CD14-positive monocyte (primary cell): ENCODE results near the gene IGF2R. TPM values are rescaled to one million over a fixed set of nuclear protein-coding genes. Genes with fewer than 3 reads are reported as not detected.

Experiments
- DNase-seq, 3 donors: peaks; one replicate each; pipeline ENCODE4 v3.0.0-alpha.2; 2011 to 2022
- H2AFZ ChIP-seq: 2 replicates; pipeline ENCODE4 v1.6.0; 2012; ENCODE audit warnings: mild to moderate bottlenecking, low read depth, low read length, inconsistent platforms; ENCODE audit not compliant: insufficient read depth, poor library complexity, severe bottlenecking
- H3K27ac ChIP-seq, 2 donors: 1 replicate in 1 of 2; 2 replicates in 1 of 2; pipeline ENCODE4 v1.5.1; 2012 to 2013; ENCODE audit warnings: low read length in 2 of 2, control low read depth in 1 of 2, inconsistent platforms in 1 of 2, low read depth in 1 of 2, mild to moderate bottlenecking in 1 of 2
- H3K27me3 ChIP-seq, 2 donors: one replicate each; pipeline versions ENCODE4 v1.6.0 to v1.6.1; 2011 to 2013; ENCODE audit warnings: low read length in 2 of 2; ENCODE audit not compliant: control insufficient read depth in 2 of 2, insufficient read depth in 2 of 2
- H3K36me3 ChIP-seq, 2 donors: replicated peaks in 1 of 2; 1 replicate in 1 of 2; 2 replicates in 1 of 2; pipeline versions ENCODE4 v1.5.1 to v1.6.1; 2012 to 2013; ENCODE audit warnings: low read length in 2 of 2, control low read depth in 1 of 2, inconsistent platforms in 1 of 2, mild to moderate bottlenecking in 1 of 2; ENCODE audit not compliant: insufficient read depth in 2 of 2, control insufficient read depth in 1 of 2
- H3K4me1 ChIP-seq, 2 donors: 1 replicate in 1 of 2; 2 replicates in 1 of 2; pipeline versions ENCODE4 v1.5.1 to v1.6.1; 2012 to 2013; ENCODE audit warnings: low read length in 2 of 2, control low read depth in 1 of 2, inconsistent platforms in 1 of 2, mild to moderate bottlenecking in 1 of 2, moderate library complexity in 1 of 2; ENCODE audit not compliant: insufficient read depth in 2 of 2, control insufficient read depth in 1 of 2
- H3K4me2 ChIP-seq: replicated peaks from 2 replicates; pipeline ENCODE3; 2012; ENCODE audit warnings: low read length, moderate library complexity, mild to moderate bottlenecking; ENCODE audit not compliant: poor library complexity, severe bottlenecking; ENCODE audit errors: extremely low read depth
- H3K4me3 ChIP-seq, 3 experiments: fragments of 200-600 bp in 1 of 3; sonication (generic) in 1 of 3; replicated peaks in 1 of 3; 1 replicate in 2 of 3; 2 replicates in 1 of 3; pipeline ENCODE4 v1.5.1; 2011 to 2013; ENCODE audit warnings: low read length in 3 of 3, mild to moderate bottlenecking in 3 of 3, control low read depth in 2 of 3, low read depth in 2 of 3, inconsistent platforms in 1 of 3, moderate library complexity in 1 of 3
- H3K79me2 ChIP-seq: 2 replicates; pipeline ENCODE4 v1.6.0; 2012; ENCODE audit warnings: mild to moderate bottlenecking, control low read depth, inconsistent platforms, low read length, moderate library complexity; ENCODE audit not compliant: insufficient read depth
- H3K9ac ChIP-seq: 2 replicates; pipeline ENCODE4 v1.6.0; 2017; ENCODE audit warnings: low read length, mild to moderate bottlenecking; ENCODE audit not compliant: insufficient read depth, poor library complexity, severe bottlenecking
- H3K9me3 ChIP-seq, 2 donors: replicated peaks in 1 of 2; 1 replicate in 1 of 2; 2 replicates in 1 of 2; pipeline versions ENCODE4 v1.5.1 to v1.6.1; 2012 to 2013; ENCODE audit warnings: low read length in 2 of 2, control low read depth in 1 of 2; ENCODE audit not compliant: control insufficient read depth in 1 of 2, insufficient read depth in 1 of 2
- H4K20me1 ChIP-seq: 2 replicates; pipeline ENCODE4 v1.6.0; 2012; ENCODE audit warnings: mild to moderate bottlenecking, low read length, control low read depth, moderate library complexity; ENCODE audit not compliant: insufficient read depth
- H3K27ac Mint-ChIP-seq, 7 donors: one replicate each; pipeline ENCODE4 v1.8.0; 2020; ENCODE audit warnings: mild to moderate bottlenecking in 7 of 7, mixed read lengths in 7 of 7, moderate library complexity in 6 of 7, inconsistent platforms in 2 of 7
- H3K27me3 Mint-ChIP-seq, 3 donors: one replicate each; pipeline ENCODE4 v1.8.0; 2021 to 2022; ENCODE audit warnings: low read depth in 3 of 3, mild to moderate bottlenecking in 3 of 3, mixed read lengths in 3 of 3, moderate library complexity in 3 of 3, inconsistent platforms in 1 of 3
- H3K36me3 Mint-ChIP-seq, 2 donors: one replicate each; pipeline ENCODE4 v1.8.0; 2020; ENCODE audit warnings: mixed read lengths in 2 of 2, inconsistent platforms in 1 of 2, mild to moderate bottlenecking in 1 of 2
- H3K4me1 Mint-ChIP-seq: one replicate; pipeline ENCODE4 v1.8.0; 2020; ENCODE audit warnings: mild to moderate bottlenecking, mixed read lengths
- H3K4me3 Mint-ChIP-seq, 2 donors: one replicate each; pipeline ENCODE4 v1.8.0; 2020; ENCODE audit warnings: mild to moderate bottlenecking in 2 of 2, mixed read lengths in 2 of 2, moderate library complexity in 1 of 2
- H3K9me3 Mint-ChIP-seq, 7 donors: one replicate each; pipeline ENCODE4 v1.8.0; 2020 to 2022; ENCODE audit warnings: mixed read lengths in 7 of 7, mild to moderate bottlenecking in 6 of 7, moderate library complexity in 6 of 7, inconsistent platforms in 2 of 7
- WGBS: methylation state at CpG from one replicate; pipeline ENCODE4 v1.1.5; 2013; ENCODE audit warnings: missing lambda C conversion rate; ENCODE audit not compliant: insufficient coverage; 5-methylcytosine and 5-hydroxymethylcytosine counted together
- intact Hi-C, 2 donors: fragments of 100-400 bp; cut with micrococcal nuclease; formaldehyde crosslinking; loops; one replicate each; pipeline versions ENCODE4 v1.15.0 to v1.15.1; 2023
- polyA plus RNA-seq, 3 donors: library from polyadenylated mRNA; depleted of rRNA in 1 of 3; unstranded in 2 of 3; stranded (reverse) in 1 of 3; fragments of 300-500 nt in 2 of 3; fragments of >200 nt in 1 of 3; fragmentation: Illumina TruSeq in 2 of 3; gene quantifications; 1 replicate in 2 of 3; 2 replicates in 1 of 3; pipeline ENCODE4 v1.2.3, GENCODE V29; 2012 to 2021
- TF ChIP-seq, protein P1 (sequence below): fragments of 200-600 bp; IDR thresholded peaks from one replicate; pipeline ENCODE4 v1.8.0; 2022; ENCODE audit warnings: antibody characterized with exemption, mild to moderate bottlenecking

The IGF2R gene
- polyA plus RNA-seq, 3 donors = 6.9 to 44.8 (median 8.2) TPM

DNA sequence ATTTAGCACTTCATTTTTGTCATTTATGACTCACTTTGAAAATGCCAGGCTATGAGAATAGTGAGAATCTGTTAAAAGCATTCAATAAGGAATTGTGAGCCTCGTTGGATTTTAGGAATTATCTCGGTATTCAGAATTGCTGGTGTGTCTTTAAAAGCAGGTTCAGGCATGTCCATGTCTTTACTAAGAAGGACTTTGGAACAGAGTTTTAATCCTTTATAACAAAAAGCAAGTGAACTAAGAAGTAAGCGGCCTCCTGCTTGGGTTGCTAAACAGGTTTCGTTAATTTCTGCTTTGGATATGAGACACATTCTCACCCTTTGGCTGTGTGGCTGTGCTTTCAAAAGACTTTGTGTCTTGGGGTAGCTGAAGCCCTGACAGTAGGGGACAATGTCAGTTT, 74.9 kb downstream of the IGF2R start:
- Mint-ChIP-seq H3K27ac (no peak overlapping the region), H3K36me3 (peaks cover 95% of the 10 kb centered on the region in 2 donors), H3K27me3 (peaks cover 2 to 5% (median 2%) of the 10 kb centered on the region in 3 donors), H3K9me3 (no peaks in the 10 kb centered on the region), H3K4me1 (no peaks in the 10 kb centered on the region), H3K4me3 (no peak overlapping the region)
- intact Hi-C loops = no loop called here
- no peak overlapping the region for H3K27ac ChIP-seq
- peaks cover 97% of the 10 kb centered on the region for H4K20me1 ChIP-seq
- H3K4me3 ChIP-seq = no peak overlapping the region
- peaks cover 91 to 100% of the 10 kb centered on the region in 2 donors for H3K36me3 ChIP-seq
- no peak for DNase-seq
- no peaks in the 10 kb centered on the region for H3K79me2 ChIP-seq
- WGBS = 100% methylated on average over 2 of the region's 4 CpGs
- H3K4me2 ChIP-seq = no peak overlapping the region
- H3K9me3 ChIP-seq = no peaks in the 10 kb centered on the region
- H2AFZ ChIP-seq = no peak overlapping the region
- no peaks in the 10 kb centered on the region for H3K27me3 ChIP-seq
- TF ChIP-seq, protein P1, sequence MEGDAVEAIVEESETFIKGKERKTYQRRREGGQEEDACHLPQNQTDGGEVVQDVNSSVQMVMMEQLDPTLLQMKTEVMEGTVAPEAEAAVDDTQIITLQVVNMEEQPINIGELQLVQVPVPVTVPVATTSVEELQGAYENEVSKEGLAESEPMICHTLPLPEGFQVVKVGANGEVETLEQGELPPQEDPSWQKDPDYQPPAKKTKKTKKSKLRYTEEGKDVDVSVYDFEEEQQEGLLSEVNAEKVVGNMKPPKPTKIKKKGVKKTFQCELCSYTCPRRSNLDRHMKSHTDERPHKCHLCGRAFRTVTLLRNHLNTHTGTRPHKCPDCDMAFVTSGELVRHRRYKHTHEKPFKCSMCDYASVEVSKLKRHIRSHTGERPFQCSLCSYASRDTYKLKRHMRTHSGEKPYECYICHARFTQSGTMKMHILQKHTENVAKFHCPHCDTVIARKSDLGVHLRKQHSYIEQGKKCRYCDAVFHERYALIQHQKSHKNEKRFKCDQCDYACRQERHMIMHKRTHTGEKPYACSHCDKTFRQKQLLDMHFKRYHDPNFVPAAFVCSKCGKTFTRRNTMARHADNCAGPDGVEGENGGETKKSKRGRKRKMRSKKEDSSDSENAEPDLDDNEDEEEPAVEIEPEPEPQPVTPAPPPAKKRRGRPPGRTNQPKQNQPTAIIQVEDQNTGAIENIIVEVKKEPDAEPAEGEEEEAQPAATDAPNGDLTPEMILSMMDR = no peak
- H3K9ac ChIP-seq = no peak overlapping the region
- H3K4me1 ChIP-seq = no peaks in the 10 kb centered on the region

DNA sequence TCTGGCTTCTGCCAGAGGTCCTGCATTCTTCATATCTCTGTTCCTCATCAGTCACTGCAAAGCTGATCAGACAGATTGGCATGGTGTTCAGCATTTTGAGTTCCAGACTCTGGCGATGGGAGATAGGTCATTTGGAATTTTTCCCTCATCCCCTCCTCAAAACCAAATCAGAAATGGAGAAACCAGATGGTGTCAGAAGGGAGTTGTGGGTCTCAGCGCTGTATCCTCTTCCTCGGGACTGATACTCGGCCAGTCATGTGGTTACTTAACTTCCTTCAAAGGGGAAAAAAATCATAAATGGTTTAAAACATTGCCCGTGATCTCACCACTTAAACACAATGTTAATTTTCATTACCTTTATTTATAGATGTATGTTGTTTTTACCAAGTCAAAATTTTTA, 75.8 kb downstream of the IGF2R start:
- no CpG with 5 or more reads among the region's 5 CpGs for WGBS
- peak overlapping the region in 1 of 7 donors; percentile 73 for H3K27ac Mint-ChIP-seq
- H3K36me3 Mint-ChIP-seq = peaks cover 100% of the 10 kb centered on the region in 2 donors
- DNase-seq = no peak
- TF ChIP-seq, protein P1 = no peak
- Histone ChIP-seq H2AFZ (no peak overlapping the region), H3K36me3 (peaks cover 99 to 100% of the 10 kb centered on the region in 2 donors), H3K9ac (no peak overlapping the region), H3K27ac (no peak overlapping the region), H3K4me3 (no peak overlapping the region), H3K4me1 (no peaks in the 10 kb centered on the region), H3K4me2 (no peak overlapping the region), H3K27me3 (no peaks in the 10 kb centered on the region), H4K20me1 (peaks cover 97% of the 10 kb centered on the region), H3K79me2 (no peaks in the 10 kb centered on the region), H3K9me3 (no peaks in the 10 kb centered on the region)
- H3K9me3 Mint-ChIP-seq = no peaks in the 10 kb centered on the region
- H3K4me3 Mint-ChIP-seq = no peak overlapping the region
- intact Hi-C loops = no loop called here
- no peaks in the 10 kb centered on the region for H3K4me1 Mint-ChIP-seq
- H3K27me3 Mint-ChIP-seq = peaks cover 2 to 5% (median 3%) of the 10 kb centered on the region in 3 donors
